EH (cell line): Measurements from ENCODE around the gene ALOX5AP.

ENCODE experiments used
- DNase-seq: peaks from one replicate; pipeline ENCODE4 v3.0.0-alpha.2; 2015; ENCODE audit warnings: low read depth

The ALOX5AP gene

DNA sequence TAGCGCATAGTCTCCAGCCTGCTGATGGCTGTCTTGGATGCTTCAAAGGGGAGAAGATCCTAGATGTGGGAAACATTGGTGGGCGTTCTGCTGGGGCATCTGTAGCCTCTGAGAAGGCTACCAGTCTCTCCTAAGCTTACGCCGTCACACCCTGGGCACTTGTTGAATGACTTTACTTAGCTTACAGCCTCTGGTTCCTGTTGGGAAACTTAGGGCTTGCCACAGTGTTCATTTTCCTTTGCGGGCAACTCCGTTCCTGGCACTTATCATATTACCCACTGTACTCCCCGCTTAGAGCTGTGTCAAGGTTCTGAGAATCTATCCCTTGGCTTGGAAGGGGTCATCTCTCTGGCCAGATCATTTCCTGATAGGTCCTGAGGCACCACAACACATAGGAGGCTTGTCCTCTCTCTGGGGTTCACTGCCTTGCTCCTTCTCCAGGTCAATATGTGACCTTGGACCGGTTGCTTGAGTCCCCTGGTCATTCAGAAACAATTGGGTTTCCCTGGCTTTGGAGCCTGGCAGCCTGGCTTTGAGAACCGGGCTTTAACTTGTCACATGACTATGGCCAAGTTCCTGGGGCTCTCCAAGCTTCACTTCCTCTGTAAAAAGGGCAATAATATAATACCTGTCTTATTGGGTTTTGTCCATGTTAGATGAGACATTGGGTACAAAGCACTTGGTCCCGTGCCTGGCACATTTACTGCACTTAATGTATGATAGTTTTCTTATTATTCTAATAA is 20.5 kb upstream of the ALOX5AP start:
- DNase-seq = no peak

DNA sequence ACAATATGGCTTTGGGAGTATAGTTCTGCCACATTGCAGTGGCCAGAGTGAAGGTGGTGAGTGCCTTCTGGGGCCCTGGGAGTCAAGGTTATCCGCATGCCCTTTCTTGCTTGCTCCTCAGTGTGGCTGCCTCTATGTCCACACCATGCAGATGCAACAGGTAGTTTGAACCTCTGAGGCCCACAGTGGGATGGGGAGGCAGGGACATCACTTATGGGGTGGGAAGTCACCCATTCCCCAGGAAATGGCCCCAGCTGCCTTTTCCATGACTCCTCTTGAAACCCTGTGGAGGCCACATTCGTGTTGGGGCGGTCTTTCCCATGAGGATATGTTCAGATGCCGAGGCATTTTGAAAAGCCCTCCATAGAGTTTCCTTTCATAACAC is 20.0 kb upstream of the ALOX5AP start:
- DNase-seq = no peak

DNA sequence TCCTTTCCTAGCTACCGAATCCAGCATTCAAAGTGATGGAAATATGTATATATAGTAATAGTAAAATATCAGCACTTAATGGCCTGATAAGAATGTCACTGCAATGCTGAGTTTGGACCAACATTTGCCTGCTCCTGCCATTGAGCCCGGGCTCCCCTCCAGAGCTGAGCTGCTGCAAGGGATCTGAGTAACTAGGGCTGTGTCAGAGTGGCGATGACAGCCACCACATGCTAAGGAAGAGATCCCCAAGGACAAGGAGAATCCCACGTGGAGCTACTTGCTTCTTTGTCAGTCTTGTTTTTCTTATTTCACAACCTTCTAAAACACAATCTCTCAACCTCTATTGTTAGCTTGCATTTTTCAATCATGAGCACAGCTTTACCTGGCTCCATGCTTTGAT is 19.5 kb upstream of the ALOX5AP start:
- no peak for DNase-seq

DNA sequence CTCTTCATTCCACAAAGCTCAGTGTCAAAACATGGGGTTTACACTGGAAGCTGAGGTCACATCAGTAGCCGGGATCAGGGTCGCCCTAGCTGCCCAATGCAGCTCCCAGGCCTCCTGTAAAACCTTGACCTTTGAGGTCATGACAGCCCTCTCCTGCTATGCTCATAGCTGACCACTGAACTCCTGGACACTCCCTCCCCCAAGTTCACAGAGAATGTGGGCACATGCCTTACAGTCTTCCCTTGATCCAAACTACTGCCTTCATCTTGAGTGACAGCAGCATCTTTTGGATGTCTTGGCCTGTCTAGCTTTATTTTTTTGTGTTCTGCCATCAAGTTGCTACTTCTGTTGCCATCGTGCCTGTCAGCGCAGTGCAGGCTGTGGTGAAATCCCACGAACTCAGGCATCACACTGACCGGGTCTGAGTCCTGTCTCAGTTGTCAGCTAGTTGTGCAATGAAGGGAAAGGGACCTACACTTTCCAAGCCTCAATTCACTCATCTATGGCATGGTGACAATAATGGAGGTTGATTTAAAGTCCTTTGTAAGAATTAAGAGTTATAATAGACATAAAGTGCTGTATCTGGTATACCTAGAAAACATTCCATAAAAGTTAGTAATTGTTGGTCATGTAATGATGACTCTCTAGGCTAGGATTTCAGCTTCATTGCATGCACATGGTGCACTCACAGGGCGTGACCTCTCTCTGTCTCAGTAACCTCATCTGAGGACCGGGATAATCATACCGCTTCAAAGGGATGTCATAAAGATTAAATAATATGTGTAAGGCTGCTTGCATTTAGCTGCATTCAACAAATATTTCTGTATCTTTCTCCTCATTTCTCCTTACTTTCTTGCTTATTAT is 16.4 kb upstream of the ALOX5AP start:
- peak; percentile 93 for DNase-seq

DNA sequence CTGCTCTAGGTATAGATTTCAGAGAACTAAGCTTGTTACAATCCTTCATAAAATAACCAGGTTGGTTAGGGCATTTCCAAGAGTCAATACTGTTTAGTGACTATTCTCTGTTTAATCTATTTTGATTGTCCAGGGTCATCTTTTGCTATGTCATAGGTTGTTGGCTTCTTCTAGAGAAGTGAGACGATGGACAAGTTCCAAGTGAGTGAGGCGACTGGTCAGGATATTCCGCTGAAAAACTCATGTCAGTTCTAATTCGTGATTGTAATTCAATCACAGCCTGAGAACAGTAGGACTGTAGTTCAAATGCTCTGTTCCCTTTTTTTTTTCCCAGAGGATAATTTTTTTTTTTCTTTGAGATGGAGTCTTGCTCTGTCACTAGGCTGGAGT is 15.8 kb upstream of the ALOX5AP start:
- DNase-seq = peak; percentile 15

DNA sequence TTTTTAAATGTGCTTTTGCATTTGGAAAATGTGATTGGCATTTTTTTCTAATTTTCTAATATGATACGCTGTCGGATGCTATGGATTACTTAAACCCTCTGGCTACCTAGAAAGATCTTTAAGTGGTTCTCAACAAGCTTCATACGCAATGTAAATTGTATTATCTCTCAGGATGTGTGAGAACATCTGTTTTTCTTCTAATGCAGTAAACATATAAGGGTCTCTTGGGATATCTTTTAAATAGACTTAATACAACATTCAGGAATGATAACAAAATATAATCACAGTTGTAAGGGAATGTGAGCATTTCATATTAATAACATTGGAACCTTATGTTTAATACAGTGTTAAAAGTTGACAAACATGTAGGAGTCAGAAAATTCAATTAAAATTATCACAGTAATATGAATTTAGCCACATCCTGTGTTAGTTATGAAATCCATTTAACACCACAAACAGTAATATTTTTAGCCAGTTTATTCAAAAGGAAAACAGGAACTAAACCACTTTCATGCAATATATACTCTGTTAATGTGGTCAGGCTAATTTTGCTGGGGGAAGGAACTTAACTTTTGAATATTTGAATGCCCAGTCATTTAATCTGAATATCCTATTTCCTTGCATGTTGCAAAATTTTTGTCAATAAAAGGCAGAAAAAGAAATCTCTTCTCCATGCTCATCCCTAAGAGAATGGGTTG is 15.0 kb upstream of the ALOX5AP start:
- peak; percentile 53 for DNase-seq

DNA sequence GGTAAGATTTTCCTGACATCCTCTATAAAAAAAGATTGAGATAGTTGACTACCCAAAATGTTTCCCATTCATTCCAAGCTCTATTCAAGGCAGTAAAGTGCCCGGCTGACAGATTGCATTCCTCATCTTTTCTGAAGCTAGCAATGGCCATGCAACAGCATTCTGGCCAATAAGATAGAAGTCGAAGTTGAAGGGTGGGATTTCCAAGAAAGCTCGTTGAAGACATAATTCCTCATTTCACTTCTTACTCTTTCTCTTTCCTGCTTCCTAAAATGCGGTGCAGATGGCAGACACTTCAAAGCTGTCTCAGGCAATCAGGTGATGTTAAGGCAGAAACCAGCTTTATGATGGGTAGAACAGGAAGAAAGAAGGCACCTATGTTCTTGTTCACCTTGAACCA is 13.4 kb upstream of the ALOX5AP start:
- no peak for DNase-seq

DNA sequence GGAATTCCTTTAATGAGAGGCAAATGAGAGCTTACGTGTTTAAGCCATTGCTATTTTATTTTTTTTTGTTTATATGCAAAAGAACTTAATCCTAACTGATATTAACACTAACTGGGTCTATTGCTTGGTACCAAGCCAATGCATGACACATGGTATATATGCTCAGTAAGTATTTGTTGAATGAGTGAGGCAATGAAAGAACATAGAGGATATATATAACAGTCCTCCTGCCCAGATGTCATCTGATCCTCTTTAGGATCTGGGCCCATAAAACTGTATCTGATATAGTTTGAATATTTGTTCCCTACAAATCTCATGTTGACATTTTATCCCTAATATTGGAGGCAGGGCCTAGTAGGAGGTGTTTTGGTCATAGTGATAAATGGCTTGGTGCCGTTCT is 13.0 kb upstream of the ALOX5AP start:
- no peak for DNase-seq

DNA sequence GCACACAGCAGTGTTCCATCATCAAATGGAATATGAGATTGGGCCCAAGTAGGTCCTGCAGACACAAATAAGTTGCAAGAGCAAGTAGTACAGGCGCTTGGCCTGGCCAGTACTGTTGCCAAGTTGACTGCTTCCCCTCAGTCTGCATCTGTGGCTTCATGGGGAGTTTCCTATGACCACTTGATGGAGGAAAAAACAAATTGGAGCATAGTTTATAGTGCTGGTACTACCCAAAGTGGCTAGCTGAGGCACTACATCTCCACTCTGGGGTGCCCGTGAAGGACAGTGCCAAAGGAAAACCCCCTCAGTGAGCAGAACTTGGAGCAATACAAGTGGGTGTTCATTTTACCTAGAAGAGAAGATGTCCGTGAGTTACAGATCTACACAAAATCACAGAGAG is 10.6 kb upstream of the ALOX5AP start:
- DNase-seq = no peak

DNA sequence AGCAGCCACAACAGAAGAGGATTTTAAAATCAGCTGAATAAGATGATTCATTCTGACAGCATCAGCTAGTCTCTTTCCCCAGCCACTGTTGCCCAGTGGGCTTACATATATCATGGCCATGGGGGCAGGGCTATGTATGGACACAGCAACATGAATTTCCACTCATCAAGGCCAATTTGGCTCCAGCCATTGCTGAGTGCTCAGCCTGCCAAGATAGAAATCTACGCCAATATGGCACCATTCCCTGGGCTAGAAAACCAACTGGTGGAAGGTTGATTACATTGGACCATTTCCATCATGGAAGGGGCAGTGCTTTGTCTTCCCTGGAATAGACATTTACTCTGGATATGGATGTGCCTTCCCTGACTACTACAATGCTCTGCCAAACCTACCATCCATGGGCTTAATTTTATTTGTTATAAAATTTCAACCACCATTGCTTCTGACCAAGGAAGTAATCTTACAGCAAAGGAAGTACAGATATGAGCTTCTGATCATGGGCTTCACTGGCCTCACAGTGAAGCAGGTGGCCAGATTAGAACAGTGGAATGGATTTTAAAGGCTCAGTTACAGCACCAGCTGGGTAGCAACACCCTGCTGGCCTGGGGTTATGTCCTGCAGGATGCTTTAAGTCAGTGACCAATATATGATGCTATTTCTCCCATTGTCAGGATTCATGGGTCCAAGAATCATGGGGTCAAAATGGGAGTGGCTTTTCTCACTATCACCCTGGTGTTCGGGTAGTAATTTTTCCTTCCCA is 9.8 kb upstream of the ALOX5AP start:
- no peak for DNase-seq

DNA sequence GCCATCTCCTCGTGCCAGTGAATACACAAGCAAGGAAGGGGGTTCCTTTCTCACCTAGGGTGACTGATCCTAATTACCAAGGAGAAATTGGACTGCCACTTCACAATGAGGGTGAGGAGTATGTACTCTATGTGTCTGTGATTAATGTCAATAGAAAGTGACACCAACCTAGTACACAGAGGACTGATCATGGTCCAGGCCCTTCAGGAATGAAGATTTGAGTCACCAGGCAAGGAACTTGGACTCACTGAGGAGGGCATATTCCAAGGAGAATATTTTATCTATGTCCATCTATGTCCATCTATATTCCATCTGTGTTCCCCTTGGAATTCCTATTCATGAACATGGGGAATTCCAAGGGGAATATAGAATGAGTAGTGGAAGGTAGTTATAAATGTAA is 9.2 kb upstream of the ALOX5AP start:
- DNase-seq = peak; percentile 56

DNA sequence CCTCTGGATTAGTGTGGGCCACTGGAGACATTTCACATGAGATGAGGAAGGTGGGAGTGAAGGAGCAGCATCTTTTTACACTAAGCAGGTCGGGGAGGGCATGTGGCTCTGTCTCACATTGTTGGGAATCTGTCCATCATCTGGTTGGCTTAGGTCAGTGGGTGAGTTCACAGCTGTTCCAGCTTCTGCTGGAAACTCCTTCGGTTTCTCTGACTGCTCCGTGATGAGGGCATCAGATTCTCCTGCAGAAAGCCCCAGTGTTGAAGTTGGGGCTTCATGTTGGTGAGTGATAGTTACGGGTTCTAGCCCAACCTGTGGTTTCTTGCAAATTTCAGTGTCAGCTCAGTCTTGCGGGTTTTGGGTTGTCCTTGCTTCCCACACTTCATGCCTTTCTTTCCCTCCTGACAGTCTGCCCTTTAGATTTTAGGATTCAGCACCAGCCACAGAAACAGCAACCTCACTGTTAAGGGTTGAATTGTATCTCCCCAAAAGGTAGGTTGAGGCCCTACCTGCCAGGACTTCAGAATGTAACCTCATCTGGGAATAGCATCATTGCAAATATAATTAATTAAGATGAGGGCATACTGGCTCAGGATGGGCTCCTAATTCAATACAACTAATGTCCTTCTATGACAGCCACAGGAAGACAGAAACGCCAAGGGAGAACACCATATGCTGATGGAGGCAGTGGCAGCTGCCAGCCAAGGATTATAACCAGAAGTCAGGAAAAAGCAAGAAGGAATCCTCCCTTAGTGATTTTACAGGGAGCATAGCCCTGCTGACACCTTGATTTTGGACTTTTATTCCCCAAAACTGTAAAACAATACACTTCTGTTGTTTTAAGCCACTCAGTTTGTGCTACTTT is 7.6 kb upstream of the ALOX5AP start:
- DNase-seq = no peak

DNA sequence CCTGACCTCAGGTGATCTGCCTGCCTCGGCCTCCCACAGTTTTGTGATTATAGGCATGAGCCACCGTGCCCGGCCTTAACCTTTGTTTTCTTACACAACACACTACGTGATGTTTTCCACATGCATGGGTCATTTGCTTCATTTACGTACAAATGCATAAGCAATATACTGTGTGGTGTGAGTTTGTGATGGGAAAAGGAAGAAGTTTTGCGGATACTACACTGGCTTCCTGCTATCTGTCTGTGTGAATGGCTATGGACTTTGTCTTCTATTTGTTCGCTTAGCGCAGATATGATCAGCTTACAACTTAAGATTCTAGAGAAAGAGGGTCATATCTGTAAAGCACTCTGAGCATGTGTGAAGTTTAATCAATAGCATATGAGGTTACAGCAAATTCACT is 5.5 kb upstream of the ALOX5AP start:
- no peak for DNase-seq

DNA sequence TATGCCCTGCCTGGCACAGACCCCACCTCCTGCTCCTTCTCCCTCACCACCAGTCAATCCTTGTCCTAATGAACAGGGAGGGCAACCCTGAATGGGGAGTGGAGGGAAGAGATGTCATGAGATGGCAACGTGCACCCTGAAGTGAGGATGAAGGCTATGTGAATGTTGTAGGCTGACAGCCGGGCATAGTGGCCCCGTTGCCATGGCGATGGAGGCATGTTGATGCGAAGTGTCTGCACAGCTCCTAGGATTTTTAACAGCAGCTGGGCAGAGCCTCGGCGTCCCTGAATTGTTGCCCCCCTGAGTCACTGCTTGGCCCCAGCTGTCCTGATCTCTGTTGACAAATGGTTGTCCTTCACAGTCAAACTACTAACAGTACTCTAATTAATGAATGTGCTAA is 4.8 kb upstream of the ALOX5AP start:
- peak; percentile 17 for DNase-seq

DNA sequence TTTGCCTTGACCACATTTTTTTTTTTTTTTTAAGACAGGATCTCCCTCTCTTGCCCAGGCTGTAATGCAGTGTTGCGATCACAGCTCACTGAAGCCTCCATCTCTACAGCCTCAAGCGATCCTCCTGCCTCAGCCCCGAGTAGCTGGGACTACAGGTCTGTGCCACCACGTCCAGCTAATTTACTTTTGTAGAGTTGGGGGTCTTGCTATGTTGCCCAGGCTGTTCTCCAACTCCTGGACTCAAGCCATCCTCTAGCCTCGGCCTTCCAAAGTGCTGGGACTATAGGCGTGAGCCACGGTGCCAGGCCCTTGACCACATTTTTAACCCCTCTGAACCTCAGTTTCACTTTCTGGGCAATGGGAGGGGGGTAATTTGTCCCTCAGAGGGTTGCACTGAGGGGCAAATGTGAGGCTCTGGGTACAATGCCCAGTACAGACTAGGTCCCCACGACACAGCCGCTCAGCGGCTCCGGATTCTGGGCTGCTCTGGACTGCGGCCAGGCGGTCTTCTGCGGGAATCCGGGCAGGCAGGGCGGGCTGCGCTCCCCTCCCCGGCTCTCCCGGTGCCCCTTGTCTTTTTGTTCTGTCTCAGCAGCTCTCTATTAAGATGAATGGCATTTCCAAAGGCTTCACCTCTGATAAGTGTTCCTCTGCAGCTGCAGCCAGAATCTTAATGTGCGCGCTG is 3.8 kb upstream of the ALOX5AP start:
- DNase-seq = no peak

DNA sequence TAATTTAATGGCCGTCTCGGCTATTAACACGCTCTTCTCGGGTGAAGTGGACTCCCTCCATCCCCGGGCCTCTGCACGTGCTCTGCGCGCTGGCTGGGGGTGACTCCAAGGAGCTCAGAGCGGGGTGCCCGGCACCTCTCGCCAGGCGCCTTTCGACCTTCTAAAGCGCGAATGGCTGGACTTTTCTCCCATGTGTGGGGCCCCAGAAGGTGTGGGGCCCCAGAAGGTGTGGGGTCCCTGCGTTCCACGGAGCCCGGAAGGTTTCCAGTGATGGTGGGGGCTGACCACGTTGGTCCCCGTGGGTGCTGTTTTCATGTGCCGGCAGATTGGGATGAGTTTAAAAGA is 3.3 kb upstream of the ALOX5AP start:
- DNase-seq = no peak

DNA sequence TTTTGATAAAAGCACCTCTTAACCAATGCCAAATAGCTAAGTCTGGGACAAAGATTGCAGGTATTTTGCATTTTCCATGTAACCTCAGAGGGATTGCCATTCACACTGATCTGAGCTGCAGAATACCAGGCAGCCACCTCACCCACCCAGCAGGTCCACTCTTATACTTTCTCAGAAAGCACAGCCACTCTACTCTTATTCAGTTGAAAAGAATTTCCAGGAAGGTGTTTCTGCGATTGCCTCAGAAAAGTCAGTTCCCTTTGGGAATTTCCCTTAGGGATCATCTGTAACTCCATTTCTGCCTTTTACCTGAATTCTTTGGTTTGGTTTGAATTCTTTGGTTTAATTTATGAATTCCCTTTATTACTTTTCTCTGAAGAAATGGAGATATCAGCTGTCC is 904 bp upstream of the ALOX5AP start:
- peak; percentile 69 for DNase-seq

DNA sequence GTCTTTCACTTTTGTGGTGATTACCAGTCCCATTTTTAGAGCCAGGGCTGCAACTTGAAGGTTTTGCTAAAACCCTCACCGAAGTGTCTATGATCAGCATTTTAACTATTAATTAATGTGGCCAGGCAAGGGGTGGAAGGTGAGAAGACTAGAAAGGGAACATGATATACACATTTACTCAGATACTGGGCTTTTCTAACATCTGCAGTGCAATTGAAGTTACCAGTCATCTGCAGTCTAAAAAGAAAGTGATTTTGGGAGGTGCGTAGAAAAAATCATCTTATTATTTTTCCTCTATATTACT is 481 bp downstream of the ALOX5AP start:
- DNase-seq = no peak

DNA sequence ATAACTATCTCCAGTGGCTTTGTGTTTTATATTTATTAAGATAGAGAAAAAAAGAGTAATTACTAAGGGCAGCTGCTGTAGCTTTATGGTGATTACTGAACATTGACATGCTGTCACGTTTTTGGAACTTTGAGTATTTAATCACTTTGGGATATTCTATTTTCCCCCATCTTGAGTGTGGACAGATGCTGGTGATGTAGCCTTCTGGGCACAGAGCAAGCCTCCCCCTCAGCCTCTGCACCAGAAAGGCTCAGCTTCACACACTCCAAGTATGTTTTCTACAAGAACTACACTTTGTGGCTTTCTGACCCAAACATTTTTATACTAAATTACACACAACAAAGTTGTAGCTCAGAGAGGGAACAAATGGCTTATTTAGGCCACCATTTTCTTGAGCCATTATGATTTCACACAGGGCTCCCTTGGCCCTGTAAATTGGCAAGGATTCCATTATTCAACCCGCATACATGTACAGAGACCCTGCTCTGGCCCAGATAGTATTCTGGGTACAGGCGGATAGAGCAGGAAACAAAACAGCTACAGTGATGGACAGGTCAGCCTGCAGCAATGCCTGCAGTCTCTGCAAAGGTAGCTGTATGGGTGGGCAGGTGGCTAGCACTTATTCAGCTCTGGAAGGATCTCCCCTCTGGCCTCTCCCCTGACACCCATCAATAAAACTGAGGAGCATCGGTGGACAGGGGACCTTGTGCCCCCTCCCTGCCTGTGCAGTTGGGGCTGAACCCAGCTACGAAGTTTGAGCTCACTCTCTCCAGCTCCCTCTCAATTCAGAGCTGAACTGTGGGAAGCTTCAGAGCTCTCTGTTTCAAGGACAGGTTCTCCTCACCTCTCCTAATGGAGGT is 1.3 kb downstream of the ALOX5AP start:
- no peak for DNase-seq
